Body of pancreas (tissue), 4 donors: Measurements from ENCODE around the gene CSGALNACT2. TPM values are rescaled to one million over a fixed set of nuclear protein-coding genes. Genes with fewer than 3 reads are reported as not detected.
A peak's percentile ranks its signal among the peaks of the same experiment; 100 is the strongest.

ENCODE experiments used
- ATAC-seq: fragments of 150-250 bp; one replicate; pipeline ENCODE4 v1.9.1; 2016
- DNase-seq, 4 donors: peaks; one replicate each; pipeline ENCODE4 v3.0.0-alpha.2; 2019
- H3K27ac ChIP-seq, 4 donors: fragments of 200-600 bp; sonication (generic); 1 replicate in 3 of 4; 2 replicates in 1 of 4; pipeline versions ENCODE4 v1.5.1 to v1.6.1; 2016 to 2019; ENCODE audit warnings: mild to moderate bottlenecking in 1 of 4, mixed read lengths in 1 of 4, moderate library complexity in 1 of 4
- H3K27me3 ChIP-seq, 2 donors: fragments of 200-600 bp; sonication (generic); one replicate each; pipeline ENCODE4 v1.6.0; 2016; ENCODE audit warnings: mild to moderate bottlenecking in 1 of 2
- H3K36me3 ChIP-seq, 2 donors: fragments of 200-600 bp; sonication (generic); replicated peaks in 1 of 2; 2 replicates each; pipeline ENCODE4 v1.5.1; 2016; ENCODE audit warnings: low read depth in 2 of 2; ENCODE audit not compliant: insufficient read depth in 1 of 2
- H3K4me1 ChIP-seq: fragments of 200-600 bp; sonication (generic); one replicate; pipeline ENCODE4 v1.6.0; 2016
- H3K4me3 ChIP-seq, 2 donors: fragments of 200-600 bp; sonication (generic); 1 replicate in 1 of 2; 2 replicates in 1 of 2; pipeline ENCODE4 v1.5.1; 2016 to 2019
- H3K9me3 ChIP-seq, 3 donors: fragments of 200-600 bp; sonication (generic); 1 replicate in 2 of 3; 2 replicates in 1 of 3; pipeline ENCODE4 v1.5.1; 2016
- CTCF ChIP-seq, 7 experiments: fragments of 450-650 bp in 4 of 7; fragments of 200-600 bp in 3 of 7; sonication (generic) in 3 of 7; IDR thresholded peaks; one replicate each; pipeline ENCODE4 v1.5.1; 2016 to 2019; ENCODE audit warnings: antibody characterized with exemption in 7 of 7
- POLR2A ChIP-seq, 3 donors: fragments of 450-650 bp; IDR thresholded peaks; one replicate each; pipeline ENCODE4 v1.6.1; 2016; ENCODE audit warnings: antibody characterized with exemption in 3 of 3, mild to moderate bottlenecking in 2 of 3
- WGBS, 2 donors: methylation state at CpG; one replicate each; pipeline ENCODE4 v1.1.5; 2017; 5-methylcytosine and 5-hydroxymethylcytosine counted together
- intact Hi-C: fragments of 100-400 bp; cut with DNase I; formaldehyde crosslinking; loops from one replicate; pipeline ENCODE4 v1.15.1; 2023
- total RNA-seq, 2 donors: library from RNA; depleted of rRNA; stranded (reverse); fragments of >200 nt; gene quantifications; one replicate each; pipeline ENCODE4 v1.1.0, GENCODE V29; 2016

CSGALNACT2 gene
- total RNA-seq, 2 donors from 2014 or later, result 6.9 to 9.6 TPM

DNA sequence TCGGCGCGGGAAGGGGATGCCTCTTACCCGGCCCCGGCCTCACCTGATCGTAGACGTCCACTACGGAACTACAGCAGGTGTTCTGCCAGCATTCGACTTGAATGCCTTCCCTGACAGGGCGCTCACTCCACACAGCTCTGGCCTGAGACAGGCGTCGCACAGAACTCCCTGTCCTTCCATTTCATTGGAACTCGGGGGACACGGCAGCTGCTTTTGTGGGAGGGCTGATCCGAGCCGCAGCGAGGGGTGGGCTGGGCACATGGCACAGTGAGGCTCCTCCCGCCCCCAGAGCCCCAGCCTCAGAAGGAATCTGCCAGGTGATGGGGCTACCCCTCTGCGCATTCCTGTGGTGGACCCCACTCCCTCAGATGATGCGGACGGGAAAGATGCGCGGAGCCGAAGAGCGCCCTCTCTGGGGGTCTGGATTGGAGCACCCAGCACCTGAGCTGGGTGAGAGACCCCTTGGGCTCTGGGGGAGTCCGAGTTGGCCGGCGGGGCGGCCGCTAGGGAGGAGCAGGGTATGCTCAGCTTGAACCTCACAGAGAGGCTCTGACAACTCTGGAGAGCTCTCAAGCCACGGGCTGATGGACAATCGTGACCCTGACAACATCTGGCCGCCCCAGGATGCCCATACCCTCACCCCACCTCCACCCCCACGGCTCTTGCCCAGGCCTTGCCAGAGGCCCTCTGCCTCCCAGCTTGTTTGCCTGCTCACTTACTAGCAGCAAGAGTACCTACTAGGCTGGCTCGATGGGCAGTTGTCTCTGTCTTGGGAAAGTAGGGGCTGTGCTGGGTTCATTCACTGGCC, 92.1 kb downstream of the CSGALNACT2 start:
- Histone ChIP-seq H3K27me3 (peaks cover 0 to 7% of the 10 kb centered on the region in 2 donors), H3K4me1 (peaks cover 17% of the 10 kb centered on the region), H3K36me3 (no peaks in the 10 kb centered on the region), H3K9me3 (no peaks in the 10 kb centered on the region), H3K27ac (no peak overlapping the region), H3K4me3 (no peak overlapping the region)
- no peak for TF ChIP-seq POLR2A (IDR thresholded peaks at IDR 0.05)
- no peak for TF ChIP-seq CTCF (IDR thresholded peaks at IDR 0.05)
- DNase-seq (peak in 3 of 4 donors; percentile 4 to 7 (median 7)), ATAC-seq (no peak)
- 20 to 24% methylated on average over 18 to 35 of the region's 35 CpGs for WGBS, 2 donors
- intact Hi-C loops, result no loop called here

- ATAC-seq, result no peak
- Histone ChIP-seq H3K4me1 (peaks cover 17% of the 10 kb centered on the region), H3K36me3 (no peaks in the 10 kb centered on the region), H3K27ac (no peak overlapping the region), H3K27me3 (peaks cover 0 to 7% of the 10 kb centered on the region in 2 donors), H3K9me3 (no peaks in the 10 kb centered on the region), H3K4me3 (no peak overlapping the region)
- peak in 3 of 4 donors; percentile 2 to 7 (median 3) for DNase-seq
- TF ChIP-seq POLR2A (IDR thresholded peaks at IDR 0.05) (no peak), CTCF (IDR thresholded peaks at IDR 0.05) (no peak)
- 87 to 100% methylated on average over 1 to 8 of the region's 8 CpGs for WGBS, 2 donors
- intact Hi-C loops, result no loop called here
These were observed 92.8 kb downstream of the CSGALNACT2 start for GRCh38 chr10:43230909-43231522.

- peaks cover 0 to 7% of the 10 kb centered on the region in 2 donors for H3K27me3 ChIP-seq
- WGBS, 2 donors, result 66 to 80% methylated on average over 1 to 6 of the region's 6 CpGs
- intact Hi-C loops, result no loop called here
- no peak for TF ChIP-seq POLR2A (IDR thresholded peaks at IDR 0.05)
- TF ChIP-seq CTCF (IDR thresholded peaks at IDR 0.05), result no peak
- no peaks in the 10 kb centered on the region for H3K9me3 ChIP-seq
- no peak overlapping the region for H3K4me3 ChIP-seq
- peak in 3 of 4 donors; percentile 6 to 9 (median 7) for DNase-seq
- no peaks in the 10 kb centered on the region for H3K36me3 ChIP-seq
- H3K27ac ChIP-seq, result no peak overlapping the region
- no peak for ATAC-seq
- H3K4me1 ChIP-seq, result peaks cover 17% of the 10 kb centered on the region
These were observed 93.4 kb downstream of the CSGALNACT2 start for GRCh38 chr10:43231523-43232078.

DNA sequence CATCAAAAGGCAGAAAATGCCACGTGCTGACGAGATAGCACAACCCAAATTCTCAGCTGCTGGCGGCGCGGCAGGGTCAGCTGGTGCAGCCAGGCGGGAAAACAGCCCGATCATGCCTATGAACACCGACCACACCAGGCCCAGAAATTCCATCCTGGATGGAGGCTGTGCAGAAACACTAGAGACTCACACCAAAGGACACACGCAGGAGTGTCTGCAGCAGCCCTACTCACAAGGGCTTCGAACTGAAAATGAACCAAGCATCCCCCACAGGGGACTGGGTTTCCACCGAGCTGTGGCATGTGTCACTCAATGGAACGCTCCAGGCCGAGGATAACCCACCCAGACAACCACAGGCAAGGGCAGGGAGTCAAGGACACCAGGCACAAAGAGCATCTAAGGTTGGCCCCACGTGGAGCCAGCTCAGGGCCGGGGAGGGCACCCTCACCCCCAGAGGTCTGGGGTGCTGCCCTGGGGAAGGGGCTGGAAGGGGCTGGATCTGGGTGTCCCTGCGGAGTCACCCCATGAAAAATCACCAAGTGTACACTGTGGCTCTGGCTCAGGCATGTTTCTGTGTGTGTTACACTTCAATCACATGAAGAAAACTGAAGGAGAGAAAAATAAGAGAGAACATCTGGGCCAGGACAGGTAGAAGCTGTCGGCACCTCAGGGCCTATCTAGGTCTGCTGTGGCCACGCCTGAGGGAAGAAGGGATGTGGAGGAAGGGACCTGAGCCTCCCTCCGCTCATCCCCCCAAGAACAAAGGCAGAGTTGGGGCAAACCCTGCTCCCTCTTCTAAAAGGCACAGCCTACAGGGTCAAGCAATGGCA, 95.6 kb downstream of the CSGALNACT2 start:
- WGBS, 2 donors, result 73 to 76% methylated on average over 16 to 19 of the region's 19 CpGs
- intact Hi-C loops, result no loop called here

More for the DNA sequence above, 95.6 kb downstream of the CSGALNACT2 start:
- TF ChIP-seq POLR2A (IDR thresholded peaks at IDR 0.05) (no peak), CTCF (IDR thresholded peaks at IDR 0.05) (no peak)
- Histone ChIP-seq H3K9me3 (no peaks in the 10 kb centered on the region), H3K36me3 (no peaks in the 10 kb centered on the region), H3K4me1 (peaks cover 15% of the 10 kb centered on the region), H3K27ac (no peak overlapping the region), H3K4me3 (no peak overlapping the region), H3K27me3 (peaks cover 0 to 7% of the 10 kb centered on the region in 2 donors)
- ATAC-seq (no peak), DNase-seq (peak in 3 of 4 donors; percentile 2 to 6 (median 2))
